PC-3 (cell line): ENCODE data around the gene ANKRD45. TPM values are rescaled to one million over a fixed set of nuclear protein-coding genes. Genes with fewer than 3 reads are reported as not detected.
"Not testable (repeated sequence)": the region's sequence is repeated elsewhere in the genome, so short reads cannot be mapped to it uniquely, and the experiment has no call there.

Source experiments
- ATAC-seq: fragments of 200-7000 bp; cut with Tn5 transposase; 2 replicates; pipeline ENCODE4 v1.9.1; 2020; ENCODE audit warnings: mild to moderate bottlenecking, moderate library complexity
- BruUV-seq: library from RNA; stranded (reverse); fragments of 400-500 nt; replicated peaks from 2 replicates; lab custom pipeline; 2021; lab: Mats Ljungman, UMichigan
- CTCF ChIA-PET: fragments of 300-600 bp; sonication (Branson Sonifier 250); formaldehyde crosslinking; loops from one replicate; lab custom pipeline; 2022; ENCODE audit warnings: antibody characterized with exemption; lab: Charles Lee
- POLR2A ChIA-PET: fragments of 300-600 bp; sonication (Branson Sonifier 250); formaldehyde crosslinking; loops from one replicate; lab custom pipeline; 2022; ENCODE audit warnings: antibody characterized with exemption; ENCODE audit not compliant: unreplicated experiment; lab: Charles Lee
- DNase-seq: peaks from one replicate; pipeline ENCODE4 v3.0.0-alpha.2; 2015
- H2AFZ ChIP-seq: fragments of 300-600 bp; sonication (generic); 2 replicates; pipeline ENCODE4 v1.6.0; 2016; ENCODE audit warnings: antibody characterized with exemption, low read length
- H3F3A ChIP-seq: fragments of 300-600 bp; sonication (generic); one replicate; pipeline ENCODE4 v1.6.0; 2017; ENCODE audit warnings: antibody characterized with exemption, low read length, control low read depth, mild to moderate bottlenecking; ENCODE audit not compliant: unreplicated experiment
- H3K27ac ChIP-seq: fragments of 300-600 bp; sonication (generic); 2 replicates; pipeline ENCODE4 v1.5.1; 2016; ENCODE audit warnings: mild to moderate bottlenecking, low read length
- H3K27me3 ChIP-seq: fragments of 300-600 bp; sonication (generic); 2 replicates; pipeline ENCODE4 v1.6.1; 2016; ENCODE audit warnings: low read length, mixed read lengths
- H3K36me3 ChIP-seq: fragments of 300-600 bp; sonication (generic); 2 replicates; pipeline ENCODE4 v1.6.1; 2016; ENCODE audit warnings: low read depth, mixed run types, low read length, mixed read lengths
- H3K4me1 ChIP-seq: fragments of 300-600 bp; sonication (generic); 2 replicates; pipeline ENCODE4 v1.5.1; 2016; ENCODE audit warnings: low read length; ENCODE audit not compliant: insufficient read depth
- H3K4me2 ChIP-seq: fragments of 300-600 bp; sonication (generic); 2 replicates; pipeline ENCODE4 v1.6.0; 2016; ENCODE audit warnings: low read length
- H3K4me3 ChIP-seq: fragments of 300-600 bp; sonication (generic); 2 replicates; pipeline ENCODE4 v1.5.1; 2016; ENCODE audit warnings: mild to moderate bottlenecking, low read length, mixed read lengths
- H3K79me2 ChIP-seq: fragments of 300-600 bp; sonication (generic); 2 replicates; pipeline ENCODE4 v1.6.1; 2017; ENCODE audit warnings: low read length, mixed read lengths
- H3K9ac ChIP-seq: fragments of 300-600 bp; sonication (generic); 2 replicates; pipeline ENCODE4 v1.6.0; 2016; ENCODE audit warnings: mild to moderate bottlenecking, low read length
- H3K9me2 ChIP-seq: fragments of 300-600 bp; sonication (generic); replicated peaks from 2 replicates; pipeline ENCODE4 v1.6.1; 2016; ENCODE audit warnings: mixed run types, low read length, mixed read lengths
- H3K9me3 ChIP-seq: fragments of 300-600 bp; sonication (generic); 2 replicates; pipeline ENCODE4 v1.6.1; 2016; ENCODE audit warnings: low read length, mixed read lengths
- H4K20me1 ChIP-seq: fragments of 300-600 bp; sonication (generic); 2 replicates; pipeline ENCODE4 v1.6.1; 2016; ENCODE audit warnings: low read length, mixed read lengths
- CTCF ChIP-seq: fragments of 300-600 bp; sonication (generic); conservative IDR thresholded peaks from 2 replicates; pipeline ENCODE4 v1.5.1; 2017; ENCODE audit warnings: antibody characterized with exemption, low read depth, mild to moderate bottlenecking, low read length
- EZH2 ChIP-seq: fragments of 300-600 bp; sonication (generic); IDR thresholded peaks from one replicate; pipeline ENCODE4 v1.6.1; 2017; ENCODE audit warnings: antibody characterized with exemption, mild to moderate bottlenecking, low read length; ENCODE audit not compliant: unreplicated experiment
- EZH2phosphoT487 ChIP-seq: fragments of 300-600 bp; sonication (generic); IDR thresholded peaks from 2 replicates; pipeline ENCODE4 v1.6.1; 2018; ENCODE audit warnings: mild to moderate bottlenecking, antibody characterized with exemption, low read length, borderline replicate concordance
- intact Hi-C: fragments of 100-400 bp; cut with micrococcal nuclease; formaldehyde crosslinking; loops from 2 replicates; pipeline ENCODE4 v1.9.0; 2023
- total RNA-seq: library from RNA; depleted of rRNA; stranded (reverse); fragments of >200 nt; gene quantifications from 2 replicates; pipeline ENCODE4 v1.2.3, GENCODE V29; 2014

The ANKRD45 gene
- total RNA-seq, 1 experiment from 2014 or later: not detected

DNA sequence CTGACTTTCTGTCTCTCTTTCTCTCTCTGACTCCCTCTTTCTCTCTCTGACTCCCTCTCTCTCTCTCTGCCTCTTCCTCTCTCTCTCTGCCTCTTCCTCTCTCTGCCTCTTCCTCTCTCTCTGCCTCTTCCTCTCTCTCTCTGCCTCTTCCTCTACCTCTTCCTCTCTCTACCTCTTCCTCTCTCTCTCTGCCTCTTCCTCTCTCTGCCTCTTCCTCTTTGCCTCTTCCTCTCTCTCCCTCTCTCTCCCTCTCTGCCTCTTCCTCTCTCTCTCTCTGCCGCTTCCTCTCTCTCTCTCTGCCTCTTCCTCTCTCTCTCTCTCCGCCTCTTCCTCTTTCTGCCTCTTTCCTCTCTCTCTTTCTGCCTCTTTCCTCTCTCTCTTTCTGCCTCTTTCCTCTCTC lies 18.6 kb upstream of the ANKRD45 start:
- POLR2A ChIA-PET: no interaction called here
- no peak for DNase-seq
- no peak overlapping the region for H3K4me3 ChIP-seq
- no peaks in the 10 kb centered on the region for H3F3A ChIP-seq
- no peak for TF ChIP-seq CTCF
- no peak for TF ChIP-seq EZH2phosphoT487
- no peak for TF ChIP-seq EZH2
- no peaks in the 10 kb centered on the region for H3K79me2 ChIP-seq
- H4K20me1 ChIP-seq: no peaks in the 10 kb centered on the region
- H3K9me3 ChIP-seq: no peaks in the 10 kb centered on the region
- H3K27ac ChIP-seq: no peak overlapping the region
- H3K4me2 ChIP-seq: no peak overlapping the region
- BruUV-seq: no TSS peak
- peaks cover 12% of the 10 kb centered on the region; the same call in 1 of the 2 replicates for H3K4me1 ChIP-seq
- no peak for ATAC-seq
- H3K9ac ChIP-seq: no peak overlapping the region
- no peaks in the 10 kb centered on the region for H3K36me3 ChIP-seq
- peak overlapping the region; percentile 49; the same call in 1 of the 2 replicates for H2AFZ ChIP-seq
- CTCF ChIA-PET: interaction anchor here (0.5 to 0.7 kb wide), 2 partner anchors 179 to 292 kb away, joined by 3 to 4 read pairs; no protein-coding TSS in a partner anchor
- intact Hi-C loops: loop anchor here (5.0 kb wide), 1 partner anchor 211 kb away; the partner anchor contains the start of gene PRDX6
- no peaks in the 10 kb centered on the region for H3K27me3 ChIP-seq
- H3K9me2 ChIP-seq: no peaks in the 10 kb centered on the region

GRCh38 chr1:173685121-173685520 lies 15.5 kb upstream of the ANKRD45 start:
- not testable (repeated sequence) for DNase-seq, H3K9ac ChIP-seq, BruUV-seq, H3K79me2 ChIP-seq, H3K36me3 ChIP-seq, H3K27me3 ChIP-seq, H3K4me3 ChIP-seq, H3F3A ChIP-seq, H3K4me1 ChIP-seq, H2AFZ ChIP-seq, H3K9me2 ChIP-seq, ATAC-seq, H3K9me3 ChIP-seq, H3K27ac ChIP-seq, H4K20me1 ChIP-seq, H3K4me2 ChIP-seq
- intact Hi-C loops: loop anchor here (5.0 kb wide), 1 partner anchor 208 kb away; the partner anchor contains the start of gene PRDX6
- POLR2A ChIA-PET: interaction anchor here (0.6 kb wide), 1 partner anchor 190 kb away, joined by 9 read pairs; no protein-coding TSS in a partner anchor
- CTCF ChIA-PET: interaction anchor here (0.6 kb wide), 2 partner anchors 8 to 1270 kb away, joined by 4 to 12 read pairs; no protein-coding TSS in a partner anchor

GRCh38 chr1:173683838-173684237 lies 14.2 kb upstream of the ANKRD45 start:
- ATAC-seq, H3K4me3 ChIP-seq, intact Hi-C loops, H3F3A ChIP-seq, POLR2A ChIA-PET, CTCF ChIA-PET, H3K36me3 ChIP-seq, H3K9me2 ChIP-seq, H3K27ac ChIP-seq, H4K20me1 ChIP-seq, H3K4me2 ChIP-seq, H3K9ac ChIP-seq, BruUV-seq, H3K4me1 ChIP-seq, H3K79me2 ChIP-seq, H3K27me3 ChIP-seq, H2AFZ ChIP-seq, DNase-seq, H3K9me3 ChIP-seq: not testable (repeated sequence)
